ENCODE measurements around the gene CYTH2.

Gene CYTH2

GRCh38 chr19:48499316-48500090 is 30.3 kb downstream of the CYTH2 start:
- no peak overlapping the region for H3K4me3 ChIP-seq (ENCODE audit: low read depth, low read length)
- in situ Hi-C loops (cut with HindIII; ENCODE audit: low pct_ligation_motif_present, low sequenced_read_pairs), result no loop called here
- no peaks in the 10 kb centered on the region for H3K36me3 ChIP-seq (replicated peaks)
- no peak for TF ChIP-seq CTCF (IDR thresholded peaks at IDR 0.05; ENCODE audit: low read depth, low read length, missing control alignments)
- peaks cover 37% of the 10 kb centered on the region for H3K27me3 ChIP-seq (replicated peaks)
- H3K27ac ChIP-seq, result no peak overlapping the region
- no peak for DNase-seq

- TF ChIP-seq CTCF (IDR thresholded peaks at IDR 0.05; ENCODE audit: low read depth, low read length, missing control alignments), result no peak
- in situ Hi-C loops (cut with HindIII; ENCODE audit: low pct_ligation_motif_present, low sequenced_read_pairs), result no loop called here
- peaks cover 37% of the 10 kb centered on the region for H3K27me3 ChIP-seq (replicated peaks)
- DNase-seq, result no peak
- H3K36me3 ChIP-seq (replicated peaks), result no peaks in the 10 kb centered on the region
- no peak overlapping the region for H3K27ac ChIP-seq
- no peak overlapping the region for H3K4me3 ChIP-seq (ENCODE audit: low read depth, low read length)
These were observed 31.8 kb downstream of the CYTH2 start for GRCh38 chr19:48500830-48501493.

- H3K4me3 ChIP-seq (ENCODE audit: low read depth, low read length), result no peak overlapping the region
- H3K27ac ChIP-seq, result no peak overlapping the region
- H3K36me3 ChIP-seq (replicated peaks), result no peaks in the 10 kb centered on the region
- in situ Hi-C loops (cut with HindIII; ENCODE audit: low pct_ligation_motif_present, low sequenced_read_pairs), result no loop called here
- H3K27me3 ChIP-seq (replicated peaks), result peaks cover 37% of the 10 kb centered on the region
- DNase-seq, result no peak
- no peak for TF ChIP-seq CTCF (IDR thresholded peaks at IDR 0.05; ENCODE audit: low read depth, low read length, missing control alignments)
These were observed 32.6 kb downstream of the CYTH2 start for GRCh38 chr19:48501494-48502349.

- DNase-seq, result no peak
- Histone ChIP-seq H3K4me3 (ENCODE audit: low read depth, low read length) (no peak overlapping the region), H3K27ac (no peak overlapping the region), H3K36me3 (replicated peaks) (no peaks in the 10 kb centered on the region), H3K27me3 (replicated peaks) (peaks cover 29% of the 10 kb centered on the region)
- no peak for TF ChIP-seq CTCF (IDR thresholded peaks at IDR 0.05; ENCODE audit: low read depth, low read length, missing control alignments)
- in situ Hi-C loops (cut with HindIII; ENCODE audit: low pct_ligation_motif_present, low sequenced_read_pairs), result no loop called here
These were observed 33.3 kb downstream of the CYTH2 start for GRCh38 chr19:48502350-48503018.

- in situ Hi-C loops (cut with HindIII; ENCODE audit: low pct_ligation_motif_present, low sequenced_read_pairs), result no loop called here
These were observed 37.1 kb downstream of the CYTH2 start for GRCh38 chr19:48506138-48506733.

More at GRCh38 chr19:48506138-48506733, 37.1 kb downstream of the CYTH2 start:
- TF ChIP-seq CTCF (IDR thresholded peaks at IDR 0.05; ENCODE audit: low read depth, low read length, missing control alignments), result peak; percentile 65
- H3K27me3 ChIP-seq (replicated peaks), result peaks cover 9% of the 10 kb centered on the region
- H3K36me3 ChIP-seq (replicated peaks), result no peaks in the 10 kb centered on the region
- H3K4me3 ChIP-seq (ENCODE audit: low read depth, low read length), result no peak overlapping the region
- DNase-seq, result no peak
- H3K27ac ChIP-seq, result no peak overlapping the region
